Measurements from ENCODE around the gene ATP2B2. TPM values are rescaled to one million over a fixed set of nuclear protein-coding genes. Genes with fewer than 3 reads are reported as not detected.

The ATP2B2 gene
- total and polyA plus RNA-seq, 2 of the 8 experiments (the other 6 are each of a cell fraction or from before 2014, with no cell fraction given): 0.14 to 1.2 TPM

- Histone ChIP-seq H3K9me3 (ENCODE audit: insufficient read depth in 2 of 2, low read depth in 1 of 2, low read length in 1 of 2) (no peaks in the 10 kb centered on the region), H2BK15ac (ENCODE audit: low read length) (no peak overlapping the region), H3K4me1 (replicated peaks in 1 of 4; ENCODE audit: control insufficient read depth in 3 of 4, insufficient read depth in 4 of 4, low read length in 3 of 4) (no peaks in the 10 kb centered on the region; a peak in 1 of 7 replicates), H3K4me2 (ENCODE audit: insufficient read depth in 1 of 2, low read depth in 2 of 2, low read length in 2 of 2) (no peak overlapping the region), H2BK12ac (ENCODE audit: low read depth, low read length) (no peak overlapping the region), H3K27ac (ENCODE audit: low read depth, low read length) (no peak overlapping the region), H2BK120ac (replicated peaks; ENCODE audit: low read depth, low read length) (no peak overlapping the region), H3K9ac (replicated peaks in 1 of 4; ENCODE audit: extremely low read depth in 1 of 4, low read depth in 3 of 4, low read length in 3 of 4) (no peak overlapping the region), H4K8ac (ENCODE audit: extremely low read depth, insufficient read depth, low read length) (no peak overlapping the region), H3K18ac (ENCODE audit: extremely low read depth, low read length) (no peak overlapping the region), H3K79me2 (ENCODE audit: control insufficient read depth in 1 of 2, insufficient read depth in 2 of 2, low read length in 2 of 2) (no peaks in the 10 kb centered on the region), H3K4ac (replicated peaks; ENCODE audit: insufficient read length, low read depth, low read length) (no peak overlapping the region), H3K23me2 (ENCODE audit: low read depth, low read length) (no peaks in the 10 kb centered on the region; the same call in 1 of the 2 replicates), H3K36me3 (ENCODE audit: control insufficient read depth in 2 of 4, insufficient read depth in 4 of 4, low read length in 3 of 4) (no peaks in the 10 kb centered on the region), H4K5ac (ENCODE audit: insufficient read length, low read depth, low read length) (no peak overlapping the region), H4K91ac (replicated peaks; ENCODE audit: insufficient read length, low read length) (no peak overlapping the region), H3K14ac (ENCODE audit: insufficient read length) (no peak overlapping the region), H3K56ac (replicated peaks; ENCODE audit: insufficient read length, low read depth, low read length) (no peak overlapping the region), H3K27me3 (replicated peaks in 1 of 4; ENCODE audit: control insufficient read depth in 3 of 4, extremely low read depth in 1 of 4, insufficient read depth in 3 of 4, low read length in 3 of 4) (peaks cover 0 to 2% (median 0%) of the 10 kb centered on the region in 4 experiments; a peak in 2 of 7 replicates), H4K20me1 (replicated peaks in 1 of 2; ENCODE audit: control insufficient read depth in 1 of 2, insufficient read depth in 2 of 2, low read length in 2 of 2) (no peaks in the 10 kb centered on the region), H3K4me3 (ENCODE audit: extremely low read depth in 1 of 4, insufficient read depth in 2 of 4, low read depth in 3 of 4, low read length in 4 of 4) (no peak overlapping the region), H3K23ac (ENCODE audit: insufficient read length) (no peak overlapping the region), H2BK20ac (ENCODE audit: low read length) (no peak overlapping the region), H2AFZ (ENCODE audit: low read length) (no peak overlapping the region), H2AK5ac (ENCODE audit: low read depth, low read length) (no peak overlapping the region), H2BK5ac (ENCODE audit: low read depth, low read length) (no peak overlapping the region), H3K79me1 (ENCODE audit: low read depth, low read length) (no peaks in the 10 kb centered on the region)
- ChIA-PET POLR2A (ENCODE audit: partially characterized antibody) (no interaction called here), CTCF (ENCODE audit: partially characterized antibody) (interaction anchor here (1.3 to 2.2 kb wide), 3 partner anchors 11 to 404 kb away, joined by 6 to 15 read pairs (median 8); partner anchors contain the start of gene SEC13)
- 79% methylated on average over 2 of the region's 2 CpGs; no CpG with 5 or more reads in 1 of the 2 experiments for WGBS, 2 experiments (ENCODE audit: extremely low coverage in 1 of 2, insufficient coverage in 1 of 2, insufficient read length in 1 of 2, insufficient replicate concordance in 2 of 2, low coverage in 1 of 2, low lambda C conversion rate in 2 of 2, missing lambda C conversion rate in 1 of 2)
- no peak for FAIRE-seq
- DNase-seq (ENCODE audit: low read depth in 1 of 2, low spot score in 2 of 2): no peak
- TF ChIP-seq POLR2AphosphoS5 (IDR thresholded peaks at IDR 0.05; ENCODE audit: low read depth, low read length): no peak
- TF ChIP-seq SIRT6 (IDR thresholded peaks at IDR 0.05; ENCODE audit: low read length): no peak
- no peak for TF ChIP-seq CREB1 (IDR thresholded peaks at IDR 0.05)
These were observed 172.1 kb downstream of the ATP2B2 start for GRCh38 chr3:10333349-10333650.

Measured in H1 (cell line).